GM18505 (cell line): ENCODE results near the gene ARHGAP6.
"Not testable (repeated sequence)": the region's sequence is repeated elsewhere in the genome, so short reads cannot be mapped to it uniquely, and the experiment has no call there.

ENCODE experiments used
- ATAC-seq: cut with Tn5 transposase; IDR thresholded peaks from one replicate; pipeline ENCODE4 v1.9.1; 2021; ENCODE audit not compliant: unreplicated experiment
- POLR2A ChIP-seq: IDR thresholded peaks from 4 replicates; pipeline ENCODE4 v1.6.1; 2011; ENCODE audit warnings: borderline replicate concordance; ENCODE audit not compliant: insufficient read depth, insufficient read length; ENCODE audit errors: extremely low read depth

The ARHGAP6 gene

DNA sequence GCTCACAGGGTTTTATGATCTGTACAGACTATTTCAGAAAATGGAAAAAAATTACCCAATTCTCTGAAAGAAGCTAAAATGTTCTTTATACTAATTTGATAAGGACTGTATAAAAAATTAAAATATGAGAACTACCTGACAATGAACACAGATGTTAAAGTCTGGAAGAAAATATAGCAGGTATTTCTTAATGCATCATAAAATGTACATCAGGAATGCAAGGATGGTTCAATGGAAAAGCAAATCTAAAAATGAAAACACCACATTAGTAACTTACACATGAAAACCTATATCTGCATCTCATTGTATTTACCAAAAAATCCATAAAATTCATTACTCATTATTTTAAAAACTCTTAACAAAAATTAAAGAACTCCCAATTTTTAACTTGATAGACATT lies 39.4 kb downstream of the ARHGAP6 start:
- TF ChIP-seq POLR2A = no peak
- no peak for ATAC-seq

DNA sequence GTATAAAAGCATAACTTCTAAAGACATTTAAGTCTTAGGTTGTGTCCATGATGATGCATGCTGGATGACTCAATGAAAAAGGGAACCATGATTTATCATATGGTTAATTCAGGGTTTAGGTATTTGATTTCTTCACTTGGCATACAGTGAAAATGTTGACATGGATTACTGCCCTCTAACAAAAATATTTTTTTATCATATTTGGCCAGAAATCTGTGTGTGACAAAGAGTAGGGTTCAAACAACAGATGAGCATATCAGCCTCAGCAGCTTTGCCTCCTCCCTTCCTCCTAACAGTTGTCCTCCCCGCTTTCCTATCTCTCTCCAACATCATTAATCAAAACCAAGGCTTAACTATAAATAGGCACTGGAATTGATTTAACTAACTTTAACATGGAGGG lies 46.3 kb downstream of the ARHGAP6 start:
- ATAC-seq = no peak
- TF ChIP-seq POLR2A = no peak

DNA sequence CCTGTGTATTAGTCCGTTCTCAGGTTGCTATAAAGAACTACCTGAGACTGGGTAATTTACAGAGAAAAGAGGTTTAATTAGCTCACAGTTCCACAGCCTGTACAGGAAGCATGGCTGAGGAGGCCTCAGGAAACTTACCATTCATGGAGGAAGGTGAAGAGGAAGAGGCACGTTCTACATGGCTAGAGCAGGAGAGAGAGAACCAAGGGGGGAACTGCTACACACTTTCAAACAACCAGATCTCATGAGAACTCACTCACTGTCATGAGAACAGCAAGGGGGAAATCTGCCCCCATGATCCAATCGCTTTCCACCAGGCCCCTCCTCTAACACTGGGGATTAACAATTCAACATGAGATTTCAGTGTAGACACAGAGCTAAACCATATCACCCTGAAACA lies 51.5 kb downstream of the ARHGAP6 start:
- not testable (repeated sequence) for ATAC-seq

DNA sequence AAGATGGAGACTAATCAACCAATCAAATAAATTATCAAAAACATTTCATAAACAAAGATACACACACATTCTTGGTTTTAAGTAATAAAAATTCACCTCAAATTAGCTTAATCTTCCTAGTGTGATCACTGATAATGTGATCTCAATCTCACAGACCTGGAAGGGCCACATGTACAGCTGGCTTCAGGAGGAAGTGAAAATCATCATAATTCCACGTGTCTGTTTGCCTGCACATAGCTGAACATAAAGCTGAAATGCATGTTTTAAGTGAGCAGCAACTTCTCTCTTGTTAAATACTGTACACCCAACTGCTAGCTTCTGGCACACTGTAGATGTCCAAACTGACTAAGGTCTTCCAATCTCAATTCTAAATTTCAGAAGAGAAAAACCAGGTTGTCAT lies 53.8 kb downstream of the ARHGAP6 start:
- no peak for TF ChIP-seq POLR2A
- ATAC-seq = peak; percentile 60

DNA sequence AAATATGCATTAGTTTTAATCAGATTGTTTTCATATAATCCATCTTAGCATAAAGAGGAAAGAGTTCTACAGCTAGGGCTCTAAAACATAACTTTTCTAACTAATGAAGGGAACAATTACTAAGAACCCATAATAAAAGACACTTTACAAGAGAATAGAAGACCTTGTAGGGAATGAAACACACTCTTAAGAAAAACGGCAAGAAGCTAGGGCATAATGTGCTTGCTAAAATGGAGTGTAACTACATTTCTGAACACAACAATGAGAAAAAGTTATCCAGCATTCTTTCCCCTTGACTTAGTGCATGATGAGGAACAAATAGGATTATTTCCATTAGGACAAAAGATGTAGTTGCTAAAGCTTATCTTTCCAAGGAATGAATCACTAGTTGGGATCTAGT lies 54.6 kb downstream of the ARHGAP6 start:
- no peak for ATAC-seq
- TF ChIP-seq POLR2A = no peak

DNA sequence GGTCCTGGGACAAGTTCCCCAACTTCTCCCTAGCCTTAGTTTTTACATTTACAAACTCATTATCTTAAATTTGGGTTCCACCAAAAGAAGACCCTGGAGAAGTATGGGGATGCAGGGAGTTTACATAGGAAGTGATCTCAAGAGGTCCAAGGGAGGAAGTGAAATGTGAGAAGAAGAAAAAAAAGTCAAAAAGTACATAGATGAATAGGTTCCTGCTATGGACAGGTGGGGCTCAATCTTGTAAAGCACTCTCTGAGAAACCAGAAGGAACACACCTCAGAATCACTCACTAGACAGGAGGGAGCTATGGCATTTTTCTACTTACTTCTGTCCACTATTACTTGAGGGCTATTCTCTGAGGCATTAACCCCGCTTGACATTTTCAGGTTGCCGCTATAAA lies 56.6 kb downstream of the ARHGAP6 start:
- TF ChIP-seq POLR2A = no peak
- peak; percentile 64 for ATAC-seq

DNA sequence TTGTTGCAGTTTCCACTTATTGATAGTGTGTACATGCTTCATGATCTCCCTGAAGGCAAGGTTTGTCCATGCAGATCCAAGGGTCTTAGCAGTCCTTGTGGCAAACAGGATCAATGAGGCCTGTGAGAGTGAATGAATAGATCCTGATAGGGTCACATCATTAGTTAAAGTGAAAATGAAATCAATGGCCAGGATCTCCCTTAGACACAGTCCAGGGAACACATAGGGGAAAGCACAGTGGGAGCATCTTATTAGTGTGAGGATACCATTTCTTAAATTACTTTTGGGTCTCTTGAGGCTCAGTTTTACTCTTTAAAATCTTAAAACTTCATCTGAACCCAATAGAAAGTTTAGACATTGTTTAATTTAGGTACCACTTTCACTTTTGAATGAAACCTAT lies 59.3 kb downstream of the ARHGAP6 start:
- TF ChIP-seq POLR2A = no peak
- ATAC-seq = no peak

DNA sequence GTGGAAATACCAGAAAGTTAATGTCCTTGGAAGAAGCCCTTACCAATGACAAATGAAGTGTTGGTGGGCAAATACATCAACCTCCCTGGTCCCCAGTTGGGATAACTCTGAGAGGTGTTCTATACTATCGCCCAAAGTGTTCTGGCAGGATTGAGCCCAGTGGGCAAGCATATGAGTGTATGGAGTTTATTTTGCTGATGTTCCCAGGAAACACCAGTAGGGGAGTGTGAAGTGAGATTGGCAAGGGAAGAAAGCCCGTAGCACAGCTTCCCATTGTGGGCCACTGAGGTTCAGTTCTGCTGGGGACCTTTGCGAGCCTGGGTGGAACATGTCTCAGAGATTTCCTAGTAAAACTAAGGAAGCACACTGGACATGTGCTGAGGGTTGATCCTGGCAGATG lies 65.1 kb downstream of the ARHGAP6 start:
- no peak for ATAC-seq
- TF ChIP-seq POLR2A = no peak

DNA sequence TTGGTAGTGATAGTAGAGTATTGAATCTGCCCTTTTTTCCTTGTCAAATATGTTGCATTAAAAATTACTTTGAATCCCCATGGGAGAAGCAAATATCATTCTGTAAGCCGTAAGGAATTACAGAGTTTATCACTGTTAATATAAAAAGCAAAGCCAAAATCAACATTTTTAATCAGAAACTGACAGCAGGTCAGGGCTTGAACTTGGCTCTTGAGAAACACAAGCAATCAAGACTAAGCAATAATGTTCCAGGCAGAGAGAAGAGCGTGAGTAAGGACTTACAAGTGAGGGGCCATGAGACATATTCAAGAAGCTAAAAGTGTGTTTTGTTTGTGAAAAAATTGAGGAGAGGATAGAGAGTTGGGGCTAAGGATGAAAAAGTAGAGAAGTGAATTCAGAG lies 68.2 kb downstream of the ARHGAP6 start:
- no peak for TF ChIP-seq POLR2A
- ATAC-seq = no peak

DNA sequence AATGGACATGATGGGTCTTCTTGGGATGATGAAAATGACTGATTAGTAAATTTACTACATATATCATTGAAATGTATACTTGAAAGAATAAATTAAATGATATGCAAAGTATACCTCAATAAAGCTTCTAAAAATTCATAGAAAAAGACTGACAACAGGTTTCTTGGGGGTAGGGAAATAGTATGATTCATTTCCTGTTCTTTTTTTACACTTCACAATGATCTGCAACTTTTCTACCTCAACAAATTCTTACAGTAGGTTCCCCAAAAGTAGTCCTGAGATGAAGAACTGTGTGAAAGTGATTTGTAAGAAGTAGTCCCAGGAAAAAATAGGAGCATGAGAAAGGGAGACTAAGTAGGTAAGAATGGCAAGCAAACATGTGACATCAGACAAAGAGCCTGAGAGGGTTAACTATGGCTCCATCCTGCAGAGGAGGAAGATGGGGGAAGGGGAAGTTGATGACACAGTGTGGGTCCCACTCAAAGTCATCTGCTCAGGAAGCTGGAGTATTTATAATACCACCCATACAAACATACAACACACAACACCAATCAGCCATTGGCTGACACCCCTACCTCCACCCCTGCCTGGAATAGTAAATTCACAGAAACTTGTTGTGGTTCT lies 73.9 kb downstream of the ARHGAP6 start:
- ATAC-seq = no peak
- TF ChIP-seq POLR2A = no peak

DNA sequence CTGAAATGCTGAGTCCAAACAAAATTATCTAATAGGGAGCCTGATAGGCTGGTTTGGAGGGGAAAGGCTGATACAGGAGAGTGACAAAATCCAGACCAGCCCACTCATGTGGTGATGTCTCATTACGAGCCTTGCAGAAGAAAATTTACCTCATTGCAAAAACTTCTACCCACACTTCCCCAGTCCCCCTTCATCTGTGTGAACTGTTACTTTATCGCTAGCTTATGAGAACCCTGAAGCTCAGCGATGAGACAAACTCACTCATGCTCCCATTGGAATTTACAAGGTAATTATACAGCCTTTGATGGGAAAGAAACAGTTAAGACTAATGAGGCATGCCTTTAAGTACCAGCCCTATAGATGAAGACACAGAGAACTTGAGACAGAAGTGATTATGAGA lies 76.1 kb downstream of the ARHGAP6 start:
- no peak for TF ChIP-seq POLR2A
- no peak for ATAC-seq

DNA sequence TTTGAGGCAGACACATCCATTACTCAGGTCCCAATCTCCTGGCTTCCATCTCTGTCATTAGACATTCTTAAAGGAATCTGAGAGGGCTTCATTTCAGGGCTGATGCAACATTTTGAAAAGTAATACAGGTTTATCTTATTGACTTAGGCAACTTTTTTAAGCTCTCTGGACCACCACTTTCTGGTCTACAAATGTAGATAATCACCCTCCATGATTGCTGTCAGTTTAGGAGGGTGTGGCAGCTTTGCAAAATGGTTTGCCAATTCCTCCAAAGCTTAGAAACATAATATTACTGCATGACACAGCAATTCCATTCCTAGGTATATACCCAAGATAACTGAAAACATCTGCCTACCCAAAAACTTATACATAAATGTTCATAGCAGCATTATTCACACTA lies 77.6 kb downstream of the ARHGAP6 start:
- no peak for ATAC-seq
- no peak for TF ChIP-seq POLR2A

DNA sequence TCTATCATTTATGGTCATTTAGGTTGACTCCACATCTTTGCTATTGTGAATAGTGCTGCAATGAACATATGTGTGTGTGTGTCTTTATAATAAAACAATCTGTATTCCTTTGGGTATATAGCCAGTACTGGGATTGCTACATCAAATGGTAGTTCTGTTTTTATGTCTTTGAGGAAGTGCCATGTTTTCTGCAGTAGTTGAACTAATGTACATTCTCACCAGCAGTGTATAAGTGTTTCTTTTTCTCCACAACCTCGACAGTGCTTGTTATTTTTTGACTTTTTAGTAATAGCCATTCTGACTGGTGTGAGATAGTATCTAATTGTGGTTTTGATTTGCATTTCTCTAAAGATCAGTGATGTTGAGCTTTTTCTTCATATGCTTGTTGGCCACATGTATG lies 80.5 kb downstream of the ARHGAP6 start:
- no peak for ATAC-seq
- TF ChIP-seq POLR2A = no peak

DNA sequence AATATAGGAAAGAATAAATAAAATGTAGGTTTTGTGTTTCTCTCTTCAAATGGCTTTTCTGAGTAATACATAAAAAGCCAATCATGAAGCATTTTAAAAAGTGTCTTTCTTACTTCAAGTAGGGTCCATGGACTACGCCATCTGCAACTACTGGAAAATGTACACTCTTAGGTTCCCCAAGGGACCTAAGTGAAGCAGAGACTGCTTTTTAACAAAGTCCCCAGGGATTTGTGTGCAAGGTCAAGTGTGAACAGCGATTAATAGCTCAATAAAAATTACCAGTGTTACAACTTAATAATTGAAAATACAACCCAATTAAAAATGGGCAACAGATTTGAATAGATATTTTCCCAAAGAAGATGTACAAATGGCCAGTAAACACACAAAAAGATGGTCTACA lies 84.9 kb downstream of the ARHGAP6 start:
- TF ChIP-seq POLR2A = no peak
- no peak for ATAC-seq
